ENCODE measurements around the gene OCRL.
"Not testable (repeated sequence)": the region's sequence is repeated elsewhere in the genome, so short reads cannot be mapped to it uniquely, and the experiment has no call there.

The OCRL gene

GRCh38 chrX:129534816-129535578, 5.1 kb upstream of the OCRL start:
- DNase-seq (ENCODE audit: low spot score), result no peak

- DNase-seq (ENCODE audit: low spot score), result no peak
Measured at GRCh38 chrX:129540722-129541184, 694 bp downstream of the OCRL start.

DNA sequence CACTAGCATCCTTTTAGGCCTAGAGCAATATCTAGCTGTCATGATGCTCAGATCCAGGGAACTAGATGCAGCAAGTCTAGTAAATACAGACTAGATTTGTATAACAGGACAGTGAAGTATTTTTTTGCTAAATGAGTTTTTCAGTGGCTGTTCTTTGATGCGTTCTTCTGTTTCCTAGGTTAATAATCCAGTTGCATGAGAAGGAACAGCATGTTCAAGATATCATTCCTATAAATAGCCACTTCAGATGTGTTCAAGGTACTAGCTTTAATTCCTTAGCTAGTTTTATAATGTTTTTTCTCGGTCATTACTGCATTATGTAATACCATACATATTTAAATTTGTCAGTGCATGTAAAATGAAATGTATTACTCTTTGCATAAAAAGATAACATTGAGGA, 4.7 kb downstream of the OCRL start:
- no peak for DNase-seq (ENCODE audit: low spot score)

GRCh38 chrX:129545408-129545807, 5.3 kb downstream of the OCRL start:
- DNase-seq (ENCODE audit: low spot score), result no peak

DNA sequence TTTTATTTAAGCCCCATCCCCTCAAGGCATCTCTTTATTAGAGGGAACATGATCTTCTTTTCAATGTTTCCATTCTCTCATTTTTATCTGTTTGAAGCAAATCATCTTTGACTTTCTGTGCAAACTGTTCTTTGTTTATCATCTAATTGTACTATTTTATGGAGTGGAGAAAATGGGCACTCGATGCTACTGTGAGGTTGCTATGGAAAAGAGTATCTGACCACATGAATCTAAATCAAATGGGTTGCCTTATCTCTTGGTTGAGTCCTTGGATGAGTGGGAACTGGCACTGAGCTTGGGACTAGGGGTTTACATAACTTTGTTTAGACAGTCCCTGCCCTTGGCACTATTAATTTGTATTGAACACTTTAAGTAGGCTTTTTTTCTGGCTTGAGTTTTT, 9.1 kb downstream of the OCRL start:
- no peak for DNase-seq (ENCODE audit: low spot score)

- no peak for DNase-seq (ENCODE audit: low spot score)
Measured at GRCh38 chrX:129553619-129554288, 13.7 kb downstream of the OCRL start.

- DNase-seq (ENCODE audit: low spot score), result not testable (repeated sequence)
Measured at GRCh38 chrX:129554816-129555215, 14.8 kb downstream of the OCRL start.

- no peak for DNase-seq (ENCODE audit: low spot score)
Measured at GRCh38 chrX:129556806-129557315, 16.8 kb downstream of the OCRL start.

GRCh38 chrX:129557844-129558480, 17.9 kb downstream of the OCRL start:
- DNase-seq (ENCODE audit: low spot score), result no peak

- no peak for DNase-seq (ENCODE audit: low spot score)
Measured at GRCh38 chrX:129559783-129560182, 19.7 kb downstream of the OCRL start.

DNA sequence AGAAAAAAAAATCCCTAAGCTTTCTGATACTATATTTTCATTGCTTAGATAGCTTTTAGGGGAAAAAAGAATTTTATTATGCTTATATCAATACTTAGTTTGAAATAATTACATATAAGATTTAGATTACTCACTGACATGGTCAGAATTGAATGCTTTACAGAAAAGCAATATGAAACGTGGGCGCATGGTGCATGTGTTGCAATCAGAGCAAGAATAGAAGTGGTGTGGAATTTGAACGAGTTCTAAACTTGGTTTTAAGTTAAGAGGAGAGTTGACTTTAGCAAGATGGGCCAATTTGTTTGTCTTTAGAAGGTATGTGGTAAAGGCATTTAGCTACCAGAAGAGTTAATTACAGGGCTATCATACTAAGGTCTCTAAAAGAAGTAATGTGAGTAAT, 21.4 kb downstream of the OCRL start:
- DNase-seq (ENCODE audit: low spot score), result no peak

DNA sequence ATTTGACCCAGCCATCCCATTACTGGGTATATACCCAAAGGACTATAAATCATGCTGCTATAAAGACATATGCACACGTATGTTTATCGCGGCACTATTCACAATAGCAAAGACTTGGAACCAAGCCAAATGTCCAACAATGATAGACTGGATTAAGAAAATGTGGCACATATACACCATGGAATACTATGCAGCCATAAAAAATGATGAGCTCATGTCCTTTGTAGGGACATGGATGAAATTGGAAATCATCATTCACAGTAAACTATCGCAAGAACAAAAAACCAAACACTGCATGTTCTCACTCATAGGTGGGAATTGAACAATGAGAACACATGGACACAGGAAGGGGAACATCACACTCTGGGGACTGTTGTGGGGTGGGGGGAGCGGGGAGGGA, 24.3 kb downstream of the OCRL start:
- not testable (repeated sequence) for DNase-seq (ENCODE audit: low spot score)

GRCh38 chrX:129565046-129565650, 25.1 kb downstream of the OCRL start:
- no peak for DNase-seq (ENCODE audit: low spot score)

DNA sequence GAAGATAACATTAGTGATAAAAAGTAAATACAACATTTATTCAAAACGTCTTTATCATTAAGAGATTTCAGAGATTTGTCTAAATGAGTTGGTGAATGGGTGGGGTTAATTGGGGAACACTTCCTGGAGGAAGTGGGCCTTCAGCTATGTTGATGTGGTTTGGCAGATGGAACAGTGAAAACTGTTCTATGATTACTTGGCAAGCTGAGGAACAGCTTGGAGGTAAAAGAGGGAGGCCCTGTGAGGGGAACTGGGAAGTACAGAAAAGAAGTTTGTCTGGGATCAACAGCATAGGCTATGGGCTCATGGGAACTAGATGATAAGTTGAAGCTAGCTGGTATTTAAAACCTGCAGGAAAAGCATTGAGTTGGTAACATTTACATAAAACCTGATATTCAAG, 26.0 kb downstream of the OCRL start:
- no peak for DNase-seq (ENCODE audit: low spot score)

DNA sequence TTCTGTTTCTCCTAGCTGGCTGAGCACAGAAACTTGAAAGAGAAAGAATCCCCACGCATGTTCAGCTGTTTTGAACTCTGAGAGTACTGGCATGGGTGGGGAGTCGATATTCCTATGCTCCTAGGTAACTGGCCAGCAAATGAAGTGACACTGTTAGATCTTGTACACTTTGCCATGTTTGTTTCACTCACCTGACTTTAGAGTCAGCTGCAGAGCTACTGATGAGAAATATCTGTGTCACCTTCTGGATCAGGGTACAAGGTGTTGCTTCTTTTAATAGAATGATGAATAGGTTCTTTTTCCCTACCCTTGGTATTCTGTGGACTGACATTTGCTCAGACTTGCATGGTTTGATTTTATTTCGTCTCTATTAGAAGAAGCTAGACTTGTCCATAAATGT, 28.3 kb downstream of the OCRL start:
- DNase-seq (ENCODE audit: low spot score), result no peak

DNA sequence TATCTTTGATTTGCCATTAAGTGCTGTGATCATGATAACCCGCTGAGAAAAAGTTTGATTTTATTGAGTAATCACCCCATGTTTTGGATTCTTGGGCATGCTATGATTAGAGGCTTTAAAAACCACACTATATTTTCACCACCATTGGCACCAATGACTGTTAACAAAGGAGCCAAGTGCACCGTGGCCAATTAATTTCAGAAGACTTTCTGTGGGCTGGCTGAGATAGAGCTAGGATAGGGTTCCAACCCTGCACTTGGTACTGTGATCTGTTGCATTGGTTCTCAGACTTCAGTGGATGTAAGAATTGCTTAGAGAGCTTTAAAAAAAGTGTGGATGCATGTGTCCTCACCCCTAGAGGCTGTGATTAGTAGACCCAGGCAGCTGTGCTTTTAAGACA, 32.4 kb downstream of the OCRL start:
- no peak for DNase-seq (ENCODE audit: low spot score)

GRCh38 chrX:129573652-129574051, 33.6 kb downstream of the OCRL start:
- DNase-seq (ENCODE audit: low spot score), result not testable (repeated sequence)

- no peak for DNase-seq (ENCODE audit: low spot score)
Measured at GRCh38 chrX:129574214-129574613, 34.2 kb downstream of the OCRL start.

DNA sequence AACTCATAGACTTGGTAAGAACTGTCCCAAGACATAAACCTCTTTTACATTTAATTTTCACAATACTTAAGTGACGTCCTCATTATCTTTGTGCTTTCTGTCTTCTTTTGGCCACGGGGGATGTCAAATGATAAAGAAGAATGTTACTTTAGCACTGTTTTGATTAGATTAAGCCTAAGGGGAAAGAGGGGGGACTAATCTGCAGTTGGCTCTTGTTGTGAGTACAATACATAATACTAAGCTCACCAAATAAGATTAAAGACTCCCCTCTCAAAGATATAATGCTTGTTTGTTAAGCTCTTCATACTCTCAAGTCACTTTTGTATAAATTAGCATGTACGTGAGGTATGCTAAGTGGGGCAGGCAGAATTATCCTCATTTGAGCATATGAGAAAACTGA, 36.5 kb downstream of the OCRL start:
- no peak for DNase-seq (ENCODE audit: low spot score)

DNA sequence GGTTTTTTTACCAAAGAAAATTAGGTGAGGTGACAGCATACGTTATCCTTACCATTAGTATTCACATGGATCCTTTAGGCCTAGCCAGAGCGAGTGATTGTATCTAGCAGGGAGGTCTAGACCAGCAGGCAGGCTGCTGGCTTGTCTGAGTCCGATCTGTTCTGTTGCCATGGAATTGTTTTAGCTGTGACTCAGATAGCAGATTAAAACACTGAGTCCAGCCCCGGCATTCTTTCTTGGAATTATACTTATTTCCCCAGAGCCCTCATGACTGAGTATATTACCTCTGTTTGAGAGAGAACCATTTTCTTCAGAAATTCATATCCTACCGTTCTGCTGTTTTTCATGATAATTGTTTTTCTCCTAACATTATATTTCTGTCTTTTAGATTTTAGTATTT, 37.4 kb downstream of the OCRL start:
- no peak for DNase-seq (ENCODE audit: low spot score)

DNA sequence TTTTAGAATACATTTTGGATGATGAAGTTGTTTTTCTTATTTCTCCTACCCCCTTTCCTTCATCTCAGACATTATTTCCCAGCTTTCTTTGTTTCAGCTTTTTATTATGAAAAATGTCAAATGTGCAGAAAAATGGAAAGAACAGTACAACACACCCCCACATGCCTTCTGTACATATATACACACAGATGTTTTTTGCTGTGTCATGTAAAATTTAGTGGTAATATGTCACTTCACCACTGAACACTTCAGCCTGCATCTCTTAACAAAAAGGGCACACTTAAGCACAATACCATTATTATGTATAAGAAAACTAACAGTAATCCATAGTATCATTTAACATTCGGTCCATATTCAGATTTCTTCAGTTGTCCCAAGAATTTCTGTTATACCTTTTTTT, 37.8 kb downstream of the OCRL start:
- no peak for DNase-seq (ENCODE audit: low spot score)

- no peak for DNase-seq (ENCODE audit: low spot score)
Measured at GRCh38 chrX:129581904-129582303, 41.8 kb downstream of the OCRL start.

DNA sequence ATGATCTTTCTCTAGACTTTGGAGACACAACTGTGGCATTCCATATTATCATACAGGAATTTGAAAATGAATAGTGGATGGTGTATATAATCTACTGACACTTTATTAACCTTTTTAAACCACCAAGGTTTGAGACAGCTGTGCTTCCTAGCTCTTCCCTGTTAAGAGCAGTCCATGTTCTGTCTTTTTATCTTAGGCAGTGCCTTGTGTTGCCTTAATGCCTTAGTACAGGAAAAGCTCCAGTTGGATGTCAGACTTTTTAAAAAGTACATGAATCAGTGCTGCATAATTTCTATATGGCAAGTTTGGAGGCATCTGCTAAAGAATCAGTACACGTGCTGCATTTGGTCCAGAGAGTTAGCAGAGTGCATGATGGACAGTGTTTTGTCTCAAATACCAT, 45.1 kb downstream of the OCRL start:
- no peak for DNase-seq (ENCODE audit: low spot score)
